Vagina (tissue), 2 donors: ENCODE data around the gene SMIM17. TPM values are rescaled to one million over a fixed set of nuclear protein-coding genes. Genes with fewer than 3 reads are reported as not detected.

ENCODE experiments used
- DNase-seq, 2 donors: peaks; one replicate each; pipeline ENCODE4 v3.0.0-alpha.2; 2017; ENCODE audit errors: extremely low spot score in 2 of 2
- H3K27ac ChIP-seq: fragments of 200-600 bp; sonication (generic); one replicate; pipeline ENCODE4 v1.5.1; 2019
- H3K27me3 ChIP-seq: fragments of 200-600 bp; sonication (generic); one replicate; pipeline ENCODE4 v1.5.1; 2019
- H3K36me3 ChIP-seq, 2 donors: fragments of 200-600 bp; sonication (generic); one replicate each; pipeline ENCODE4 v1.5.1; 2017 to 2019
- H3K4me1 ChIP-seq: fragments of 200-600 bp; sonication (generic); one replicate; pipeline ENCODE4 v1.5.1; 2019
- H3K4me3 ChIP-seq, 2 donors: fragments of 200-600 bp; sonication (generic); 1 replicate in 1 of 2; 2 replicates in 1 of 2; pipeline ENCODE4 v1.5.1; 2016 to 2019
- H3K9me3 ChIP-seq: fragments of 200-600 bp; sonication (generic); one replicate; pipeline ENCODE4 v1.5.1; 2019
- POLR2A ChIP-seq, 2 donors: fragments of 450-650 bp; IDR thresholded peaks; one replicate each; pipeline ENCODE4 v1.6.1; 2017; ENCODE audit warnings: antibody characterized with exemption in 2 of 2, mild to moderate bottlenecking in 2 of 2, moderate library complexity in 2 of 2
- POLR2AphosphoS5 ChIP-seq, 2 donors: sonication (generic); formaldehyde crosslinking; IDR thresholded peaks; one replicate each; pipeline ENCODE4 v1.9.0; 2017; ENCODE audit warnings: antibody characterized with exemption in 2 of 2, mild to moderate bottlenecking in 2 of 2, low read depth in 1 of 2; ENCODE audit not compliant: insufficient read depth in 1 of 2
- intact Hi-C: fragments of 100-400 bp; cut with DNase I; formaldehyde crosslinking; loops from one replicate; pipeline ENCODE4 v1.15.1; 2023
- total RNA-seq: library from RNA; depleted of rRNA; stranded (reverse); fragments of >200 nt; gene quantifications from one replicate; pipeline ENCODE4 v1.2.3, GENCODE V29; 2016
- TF ChIP-seq, protein P1 (sequence below), 3 experiments: fragments of 450-650 bp in 2 of 3; fragments of 200-600 bp in 1 of 3; sonication (generic) in 1 of 3; IDR thresholded peaks; one replicate each; pipeline ENCODE4 v1.5.1; 2017 to 2019; ENCODE audit warnings: antibody characterized with exemption in 3 of 3, mild to moderate bottlenecking in 2 of 3, moderate library complexity in 2 of 3

Gene SMIM17
- total RNA-seq, 1 donor from 2014 or later = 0.98 TPM

DNA sequence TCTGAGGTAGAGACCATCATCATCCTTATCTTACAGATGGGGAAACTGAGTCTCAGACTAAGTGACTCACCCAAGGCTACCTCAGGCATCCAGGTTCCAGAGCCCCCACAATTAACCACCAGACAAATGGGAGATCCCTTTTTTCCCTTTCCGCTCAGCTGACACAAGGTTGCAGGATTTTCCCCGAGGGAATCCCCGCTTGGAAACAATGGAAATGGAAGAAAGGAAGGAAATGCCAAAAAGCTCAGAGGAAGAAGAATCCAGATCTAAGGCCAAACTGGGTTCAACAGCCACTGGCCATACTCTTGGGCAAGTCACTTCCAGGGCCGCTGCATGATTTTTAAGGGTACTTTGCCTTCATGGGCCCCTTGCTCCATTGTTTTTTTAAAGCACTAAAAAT is 46.3 kb upstream of the SMIM17 start:
- no peaks in the 10 kb centered on the region for H3K27me3 ChIP-seq
- DNase-seq = no peak
- peaks cover 0 to 23% of the 10 kb centered on the region in 2 donors for H3K36me3 ChIP-seq
- peaks cover 17% of the 10 kb centered on the region for H3K4me1 ChIP-seq
- no peak overlapping the region for H3K4me3 ChIP-seq
- no peak for TF ChIP-seq POLR2AphosphoS5 (IDR thresholded peaks at IDR 0.05; ENCODE audit: insufficient read depth in 1 of 2, low read depth in 1 of 2)
- intact Hi-C loops = no loop called here
- H3K9me3 ChIP-seq = no peaks in the 10 kb centered on the region
- no peak overlapping the region for H3K27ac ChIP-seq

DNA sequence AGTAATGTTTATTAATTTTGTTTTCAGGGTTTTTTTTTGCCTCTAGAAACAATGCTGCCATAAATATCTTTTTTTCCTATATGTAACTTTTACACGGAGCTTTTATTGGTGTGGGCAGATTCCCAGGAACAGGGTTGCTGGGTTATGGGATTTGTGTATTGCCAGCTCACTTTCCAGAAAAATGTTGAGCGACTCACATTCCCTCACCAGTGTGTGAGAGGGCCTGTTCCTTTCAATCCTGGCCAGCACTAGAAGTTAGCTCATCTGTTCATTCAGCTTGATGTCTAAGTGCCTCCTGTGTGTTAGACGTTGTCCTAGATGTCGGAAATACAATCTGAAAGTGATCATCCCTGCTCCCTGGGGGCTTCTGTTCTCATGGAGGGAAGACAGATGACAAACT is 45.3 kb upstream of the SMIM17 start:
- TF ChIP-seq POLR2AphosphoS5 (IDR thresholded peaks at IDR 0.05; ENCODE audit: insufficient read depth in 1 of 2, low read depth in 1 of 2) = no peak
- no peak for TF ChIP-seq POLR2A (IDR thresholded peaks at IDR 0.05)
- TF ChIP-seq, protein P1, sequence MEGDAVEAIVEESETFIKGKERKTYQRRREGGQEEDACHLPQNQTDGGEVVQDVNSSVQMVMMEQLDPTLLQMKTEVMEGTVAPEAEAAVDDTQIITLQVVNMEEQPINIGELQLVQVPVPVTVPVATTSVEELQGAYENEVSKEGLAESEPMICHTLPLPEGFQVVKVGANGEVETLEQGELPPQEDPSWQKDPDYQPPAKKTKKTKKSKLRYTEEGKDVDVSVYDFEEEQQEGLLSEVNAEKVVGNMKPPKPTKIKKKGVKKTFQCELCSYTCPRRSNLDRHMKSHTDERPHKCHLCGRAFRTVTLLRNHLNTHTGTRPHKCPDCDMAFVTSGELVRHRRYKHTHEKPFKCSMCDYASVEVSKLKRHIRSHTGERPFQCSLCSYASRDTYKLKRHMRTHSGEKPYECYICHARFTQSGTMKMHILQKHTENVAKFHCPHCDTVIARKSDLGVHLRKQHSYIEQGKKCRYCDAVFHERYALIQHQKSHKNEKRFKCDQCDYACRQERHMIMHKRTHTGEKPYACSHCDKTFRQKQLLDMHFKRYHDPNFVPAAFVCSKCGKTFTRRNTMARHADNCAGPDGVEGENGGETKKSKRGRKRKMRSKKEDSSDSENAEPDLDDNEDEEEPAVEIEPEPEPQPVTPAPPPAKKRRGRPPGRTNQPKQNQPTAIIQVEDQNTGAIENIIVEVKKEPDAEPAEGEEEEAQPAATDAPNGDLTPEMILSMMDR (IDR thresholded peaks at IDR 0.05) = no peak
- Histone ChIP-seq H3K36me3 (peaks cover 0 to 32% of the 10 kb centered on the region in 2 donors), H3K4me3 (no peak overlapping the region), H3K9me3 (peaks cover 1% of the 10 kb centered on the region), H3K27ac (no peak overlapping the region), H3K27me3 (no peaks in the 10 kb centered on the region), H3K4me1 (peaks cover 17% of the 10 kb centered on the region)
- DNase-seq = no peak
- intact Hi-C loops = no loop called here

DNA sequence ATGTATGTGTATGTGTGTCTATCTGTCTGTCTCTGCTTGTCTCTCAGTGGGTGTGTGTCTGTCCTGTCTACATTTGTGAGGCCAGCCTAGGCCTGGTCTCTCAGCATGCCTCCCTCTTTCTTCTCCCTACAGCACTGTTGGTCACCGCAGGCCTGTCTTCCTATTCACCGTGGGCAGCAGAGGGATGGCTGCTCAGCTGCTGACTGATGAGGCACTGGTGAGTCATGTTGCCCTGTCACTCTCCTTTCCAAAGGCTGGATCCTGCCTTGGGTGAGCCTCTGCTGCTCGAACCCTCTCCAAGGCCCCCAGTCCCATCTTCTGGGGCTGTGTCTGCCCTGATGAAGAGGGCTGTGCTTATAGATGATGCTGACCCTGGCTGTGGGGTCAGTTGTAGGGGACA is 41.6 kb upstream of the SMIM17 start:
- Histone ChIP-seq H3K36me3 (peaks cover 0 to 58% of the 10 kb centered on the region in 2 donors), H3K4me1 (peaks cover 6% of the 10 kb centered on the region), H3K27me3 (no peaks in the 10 kb centered on the region), H3K9me3 (peaks cover 17% of the 10 kb centered on the region), H3K27ac (no peak overlapping the region), H3K4me3 (no peak overlapping the region)
- DNase-seq = no peak
- TF ChIP-seq POLR2AphosphoS5 (IDR thresholded peaks at IDR 0.05; ENCODE audit: insufficient read depth in 1 of 2, low read depth in 1 of 2) = no peak
- TF ChIP-seq POLR2A (IDR thresholded peaks at IDR 0.05) = no peak
- TF ChIP-seq, protein P1 (IDR thresholded peaks at IDR 0.05) = no peak
- intact Hi-C loops = no loop called here

DNA sequence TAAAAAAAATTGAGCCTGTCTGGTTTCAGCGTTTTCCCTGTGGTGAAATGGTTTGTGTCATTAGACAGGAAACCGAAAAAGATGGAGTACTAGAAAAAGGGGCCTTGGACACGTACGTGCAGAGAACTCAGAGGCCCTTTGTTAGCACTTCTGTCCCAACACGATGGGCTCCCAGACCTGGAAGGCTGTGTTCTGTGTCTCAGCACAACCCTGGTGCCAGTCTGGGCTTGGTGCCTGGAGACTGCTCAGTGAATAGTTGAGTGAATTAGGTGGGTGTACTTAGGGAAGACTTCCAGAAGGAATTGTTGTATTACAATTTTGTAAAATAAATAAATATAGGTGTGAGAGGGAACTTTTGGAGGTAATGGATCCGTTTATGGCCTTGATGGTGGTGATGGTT is 39.1 kb upstream of the SMIM17 start:
- Histone ChIP-seq H3K9me3 (peaks cover 27% of the 10 kb centered on the region), H3K27me3 (no peaks in the 10 kb centered on the region), H3K27ac (no peak overlapping the region), H3K36me3 (peaks cover 0 to 50% of the 10 kb centered on the region in 2 donors), H3K4me1 (no peaks in the 10 kb centered on the region), H3K4me3 (no peak overlapping the region)
- intact Hi-C loops = no loop called here
- TF ChIP-seq, protein P1 (IDR thresholded peaks at IDR 0.05) = no peak
- TF ChIP-seq POLR2A (IDR thresholded peaks at IDR 0.05) (no peak), POLR2AphosphoS5 (IDR thresholded peaks at IDR 0.05; ENCODE audit: insufficient read depth in 1 of 2, low read depth in 1 of 2) (no peak)
- no peak for DNase-seq

DNA sequence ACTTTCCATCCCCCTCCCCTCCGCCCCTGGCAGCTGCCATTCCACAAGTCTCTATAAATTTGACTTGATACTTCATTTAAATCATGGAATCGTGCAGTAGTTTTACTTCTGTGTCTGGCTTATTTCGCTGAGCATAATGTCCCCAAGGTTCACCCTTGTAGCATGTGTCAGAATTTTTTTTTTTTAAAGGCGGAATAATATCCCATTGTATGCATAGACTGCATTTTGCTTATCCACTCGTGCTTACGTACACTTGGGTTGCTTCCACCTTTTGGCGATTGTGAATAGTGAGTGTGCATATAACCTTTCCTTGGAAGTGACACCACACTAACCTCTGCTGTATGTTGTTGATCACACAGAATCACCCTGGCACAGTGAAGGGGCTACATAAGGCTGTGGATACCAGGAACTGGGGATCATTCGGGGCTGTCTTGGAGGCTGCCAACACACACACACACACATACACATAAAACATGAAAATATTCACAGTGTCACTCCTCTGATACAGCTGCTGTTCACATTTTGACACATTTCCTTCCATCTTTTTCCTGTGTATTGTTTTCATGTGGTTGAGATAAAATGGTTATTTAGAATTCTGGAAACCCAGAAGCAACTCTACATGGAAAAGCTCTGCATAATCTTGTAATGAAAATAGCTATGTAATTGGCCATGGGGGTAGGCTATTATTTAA is 34.5 kb upstream of the SMIM17 start:
- H3K4me1 ChIP-seq = no peaks in the 10 kb centered on the region
- TF ChIP-seq POLR2AphosphoS5 (IDR thresholded peaks at IDR 0.05; ENCODE audit: insufficient read depth in 1 of 2, low read depth in 1 of 2) = no peak
- no peak for TF ChIP-seq POLR2A (IDR thresholded peaks at IDR 0.05)
- TF ChIP-seq, protein P1 (IDR thresholded peaks at IDR 0.05) = no peak
- H3K4me3 ChIP-seq = no peak overlapping the region
- H3K27me3 ChIP-seq = no peaks in the 10 kb centered on the region
- H3K36me3 ChIP-seq = peaks cover 0 to 57% of the 10 kb centered on the region in 2 donors
- H3K9me3 ChIP-seq = peaks cover 37% of the 10 kb centered on the region
- no peak overlapping the region for H3K27ac ChIP-seq
- DNase-seq = no peak
- intact Hi-C loops = no loop called here
